Sigmoid colon (tissue), 4 donors: ENCODE measurements around the gene CISD3.

Experiments
- CTCF ChIP-seq, 4 experiments: fragments of 450-650 bp in 3 of 4; fragments of 200-600 bp in 1 of 4; IDR thresholded peaks; one replicate each; pipeline ENCODE4 v1.5.1; 2016 to 2019; ENCODE audit warnings: antibody characterized with exemption in 4 of 4, mild to moderate bottlenecking in 3 of 4, moderate library complexity in 2 of 4
- EP300 ChIP-seq, 4 donors: sonication (generic); formaldehyde crosslinking; IDR thresholded peaks; one replicate each; pipeline ENCODE4 v1.6.1; 2017; ENCODE audit warnings: antibody characterized with exemption in 4 of 4

- no peak for TF ChIP-seq CTCF (IDR thresholded peaks at IDR 0.05)
- TF ChIP-seq EP300 (IDR thresholded peaks at IDR 0.05), result no peak
These were observed 24.7 kb upstream of the CISD3 start for GRCh38 chr17:38705523-38705802.
